NCI-H2107 treated with DMSO at 0.1 percent for 48 hours (cell line): ENCODE results near the gene FOS.

Source experiments
- DNase-seq: peaks from one replicate; lab custom pipeline; 2025; ENCODE audit not compliant: unreplicated experiment; lab: John Stamatoyannopoulos, UW

Gene FOS

DNA sequence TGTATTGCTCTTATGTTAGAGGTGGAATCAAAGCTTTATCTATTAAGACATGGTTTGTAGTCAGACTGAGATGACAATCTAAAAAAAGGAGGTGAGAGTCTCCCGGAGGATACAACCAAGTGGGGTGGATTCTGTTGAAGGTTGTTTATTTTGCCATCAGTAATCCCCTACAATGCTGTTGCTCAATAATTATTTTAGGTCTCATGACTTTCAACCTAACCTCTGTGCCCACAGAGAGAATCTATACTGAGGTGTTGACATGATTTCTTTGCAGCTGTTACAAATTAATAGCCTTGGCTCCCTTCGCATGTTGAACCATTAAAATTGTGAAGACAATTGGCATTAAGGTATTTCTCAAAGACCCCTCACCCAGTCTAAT lies 28.7 kb upstream of the FOS start:
- DNase-seq: peak; percentile 90

DNA sequence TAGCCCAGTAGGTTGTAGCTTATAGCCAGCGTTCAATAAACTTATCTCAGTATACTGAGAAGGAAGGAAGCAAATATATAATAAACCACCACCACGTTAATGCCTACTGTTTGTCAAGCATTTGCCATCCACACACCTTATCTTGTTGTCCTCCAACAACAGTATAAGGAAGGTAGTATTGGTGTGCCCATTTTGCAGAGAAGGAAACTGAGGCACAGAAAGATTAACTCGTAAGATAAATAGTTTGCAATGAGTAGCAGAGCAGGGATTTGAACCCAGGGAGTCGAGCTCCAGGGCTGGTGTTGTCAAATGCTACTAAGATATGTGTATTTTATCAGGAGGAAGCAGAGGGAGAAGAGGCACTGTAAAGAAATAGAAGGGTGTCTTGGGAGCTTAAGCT lies 27.8 kb upstream of the FOS start:
- no peak for DNase-seq

DNA sequence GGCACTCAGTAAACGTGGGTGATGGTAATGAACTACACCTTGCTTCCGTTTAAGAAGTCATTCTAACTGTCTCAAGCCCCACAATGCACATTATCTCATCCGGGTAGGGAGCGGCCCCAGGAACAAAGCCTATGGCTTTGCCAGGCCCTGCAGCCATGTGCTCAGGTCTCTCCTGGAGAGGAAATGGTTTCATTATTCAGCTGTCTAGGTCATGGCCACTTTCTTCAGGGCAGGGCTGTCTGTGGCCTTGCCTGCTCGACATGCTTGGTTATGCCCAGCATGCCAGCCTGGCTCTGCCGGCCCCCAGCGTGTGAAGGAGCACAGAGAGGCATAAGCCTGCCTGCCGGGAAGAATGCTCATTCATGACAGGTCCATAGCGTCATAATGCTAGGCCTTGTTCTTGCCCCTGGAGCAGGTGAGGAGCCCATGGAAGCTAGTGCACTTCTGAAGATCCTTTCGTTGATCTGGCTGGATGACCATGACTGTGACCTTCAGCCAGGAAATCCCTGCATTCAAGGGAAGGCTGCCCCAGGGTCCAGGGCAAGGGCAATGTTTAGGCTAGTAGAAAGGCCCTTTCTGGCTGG lies 26.3 kb upstream of the FOS start:
- no peak for DNase-seq

DNA sequence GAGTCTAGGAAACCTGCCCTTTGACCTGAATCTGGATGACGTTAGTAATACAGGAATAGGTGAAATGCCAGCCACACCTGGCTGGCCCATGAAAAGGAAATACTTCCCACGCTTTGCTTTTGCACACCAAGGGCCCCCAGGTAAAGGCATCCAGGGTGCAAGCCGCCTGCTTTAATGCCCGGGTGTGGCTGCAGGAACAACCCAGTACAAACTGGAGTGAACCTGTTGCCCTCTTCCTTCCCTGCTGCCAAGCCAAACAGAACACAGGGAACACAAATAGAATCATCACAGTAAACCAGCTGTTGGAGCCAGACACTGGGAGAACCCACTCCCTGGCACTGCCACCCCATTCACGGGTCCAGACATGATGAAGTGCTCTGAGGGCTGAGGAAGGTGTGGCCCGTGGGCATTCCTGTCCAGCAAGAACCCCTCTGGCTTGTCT lies 24.2 kb upstream of the FOS start:
- DNase-seq: no peak

DNA sequence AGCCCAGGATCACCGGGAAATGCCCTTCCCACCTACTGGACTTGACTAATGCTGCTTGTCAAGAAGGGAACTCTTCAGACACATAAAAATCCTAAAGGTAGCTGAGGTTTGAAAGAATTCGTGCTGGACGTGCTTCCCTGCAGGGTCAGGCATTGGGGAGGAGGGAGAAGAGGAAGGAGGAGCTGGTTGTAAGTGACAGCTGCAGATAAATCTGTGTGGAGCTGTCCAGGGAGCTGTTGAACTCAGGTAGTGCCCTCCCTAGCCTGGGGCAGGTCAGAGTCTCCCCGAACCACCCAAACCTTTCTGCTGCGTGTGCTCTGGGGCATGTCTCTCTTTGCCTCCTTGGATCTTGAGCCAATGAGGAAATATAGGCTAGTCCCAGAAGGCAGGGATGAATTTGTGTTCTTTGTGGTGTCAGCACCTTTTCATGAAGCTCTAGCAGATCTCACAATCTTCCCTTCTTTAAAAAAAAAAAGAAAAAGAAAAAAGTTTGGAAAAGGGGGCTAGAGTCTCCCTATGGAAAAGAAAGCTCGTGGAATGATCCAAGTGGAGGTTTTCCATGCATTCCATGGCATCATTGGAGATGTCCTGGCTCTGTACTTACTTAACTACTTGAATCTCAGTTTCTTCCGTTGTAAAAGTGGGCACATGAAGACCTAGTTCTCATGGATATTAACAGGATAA lies 23.6 kb upstream of the FOS start:
- no peak for DNase-seq

DNA sequence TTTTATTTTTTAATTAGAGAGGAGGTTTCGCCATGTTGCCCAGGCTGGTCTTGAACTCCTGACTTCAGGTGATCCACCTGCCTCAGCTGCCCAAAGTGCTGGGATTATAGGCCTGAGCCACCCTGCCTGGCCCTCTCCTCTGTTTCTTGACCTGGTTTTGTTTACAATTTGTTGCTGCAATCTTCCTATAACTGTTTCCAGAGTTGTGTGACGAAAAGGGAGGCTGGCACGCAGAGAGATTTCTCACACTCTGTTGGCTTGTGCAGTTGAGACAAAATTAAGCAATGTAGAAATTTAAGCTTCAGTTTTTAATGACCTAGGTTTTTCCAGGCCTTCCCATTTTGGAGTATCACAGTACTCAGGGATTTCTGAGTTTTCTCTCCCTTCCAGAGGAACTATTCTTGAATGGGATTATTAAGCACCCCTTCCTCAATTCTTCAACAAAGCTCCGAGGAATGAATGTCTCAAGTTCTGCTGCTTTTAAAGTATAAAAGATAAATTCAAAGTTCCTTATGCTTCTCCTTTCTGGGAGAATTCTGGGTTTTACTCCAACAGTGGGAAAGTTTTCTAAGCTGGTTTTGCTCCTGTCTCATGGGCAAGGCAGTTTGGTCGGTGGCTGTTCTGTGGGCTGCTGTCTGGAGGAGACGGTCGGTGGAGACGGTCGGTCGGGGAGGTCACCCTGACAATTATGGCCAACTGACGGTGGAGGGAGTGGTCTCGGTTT lies 20.4 kb upstream of the FOS start:
- no peak for DNase-seq

DNA sequence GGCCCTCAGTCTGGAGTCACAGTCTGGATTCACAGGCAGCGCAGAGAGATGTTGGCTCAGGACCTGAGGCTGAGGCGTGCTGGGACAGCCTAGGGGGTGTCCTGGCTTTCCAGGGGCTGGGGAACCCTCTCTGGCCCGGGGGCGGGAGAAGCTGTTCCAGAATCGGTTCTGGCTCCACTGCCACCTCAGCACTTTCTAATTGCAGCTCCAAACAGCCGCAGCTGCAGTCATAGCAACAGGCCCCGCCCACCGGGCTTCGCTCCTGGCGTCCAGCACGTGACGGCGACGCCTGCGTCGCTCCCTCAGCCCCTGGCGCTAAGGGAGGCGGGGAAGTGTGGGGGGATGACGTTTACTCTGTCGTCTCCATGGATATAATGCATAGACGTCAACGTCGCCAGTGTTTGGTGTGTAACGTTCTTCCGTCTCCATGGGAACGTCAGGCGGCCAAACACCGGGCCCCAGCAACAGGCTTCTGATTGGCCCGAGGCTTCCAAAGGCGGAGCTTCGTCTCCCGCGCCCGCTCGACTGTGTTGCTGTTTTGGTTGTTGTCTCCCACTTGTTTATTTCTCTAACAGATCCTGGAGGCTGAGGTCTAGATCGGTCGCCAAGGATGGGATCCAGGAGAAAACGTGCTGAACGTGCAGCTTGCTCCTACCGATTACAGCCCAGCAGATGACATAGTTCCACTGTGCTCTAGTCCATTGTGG lies 19.7 kb upstream of the FOS start:
- peak; percentile 99 for DNase-seq

DNA sequence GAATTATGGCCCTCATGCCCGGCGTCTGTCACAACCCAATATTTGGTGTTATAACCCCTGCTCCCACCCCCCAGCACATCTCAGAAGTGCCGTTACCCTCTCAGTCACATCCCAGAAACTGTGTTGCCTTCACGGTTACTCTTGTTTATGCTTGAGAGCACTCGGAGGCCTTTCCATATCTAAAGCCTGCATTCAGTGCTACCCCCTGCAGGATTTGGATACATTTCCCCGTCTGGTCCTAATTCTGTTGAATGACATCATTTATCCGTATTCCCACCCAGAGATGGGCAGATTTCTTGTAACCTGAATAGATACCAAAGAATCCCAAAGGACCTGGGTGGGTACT lies 19.1 kb upstream of the FOS start:
- DNase-seq: peak; percentile 70

DNA sequence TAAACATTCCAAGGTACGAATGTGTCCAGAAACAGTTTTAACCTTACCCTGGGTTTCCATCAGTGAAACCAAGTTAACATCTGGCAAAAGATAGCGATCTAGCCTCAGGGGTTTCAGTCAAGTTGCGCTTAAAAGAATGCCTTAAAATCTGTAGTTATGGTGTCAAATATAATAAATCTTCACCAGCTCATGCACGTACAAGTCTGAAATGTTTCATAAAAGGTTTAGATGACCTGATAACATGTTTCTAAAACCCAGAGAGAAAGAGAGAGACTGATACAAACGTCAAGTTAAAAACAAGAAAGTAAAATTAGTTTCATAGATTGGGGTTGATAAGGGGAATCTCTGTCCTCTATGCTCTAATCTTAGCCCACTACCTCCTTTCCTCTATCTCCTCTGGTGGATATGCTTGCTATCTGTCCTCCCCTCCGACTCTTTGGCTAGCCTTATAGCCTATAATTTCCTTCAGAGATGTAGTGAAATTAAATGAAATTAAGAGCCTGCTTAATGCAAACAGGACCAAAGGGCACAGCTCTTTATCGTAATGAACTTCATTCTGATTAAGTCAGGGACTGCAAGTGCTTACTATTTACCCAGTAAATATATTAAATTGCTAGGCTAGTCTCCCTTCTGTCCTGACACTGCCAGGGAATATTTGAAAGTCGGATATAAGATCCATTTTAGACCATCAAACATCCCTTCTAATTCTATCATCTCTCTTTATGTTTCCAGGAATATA lies 18.4 kb upstream of the FOS start:
- DNase-seq: no peak

DNA sequence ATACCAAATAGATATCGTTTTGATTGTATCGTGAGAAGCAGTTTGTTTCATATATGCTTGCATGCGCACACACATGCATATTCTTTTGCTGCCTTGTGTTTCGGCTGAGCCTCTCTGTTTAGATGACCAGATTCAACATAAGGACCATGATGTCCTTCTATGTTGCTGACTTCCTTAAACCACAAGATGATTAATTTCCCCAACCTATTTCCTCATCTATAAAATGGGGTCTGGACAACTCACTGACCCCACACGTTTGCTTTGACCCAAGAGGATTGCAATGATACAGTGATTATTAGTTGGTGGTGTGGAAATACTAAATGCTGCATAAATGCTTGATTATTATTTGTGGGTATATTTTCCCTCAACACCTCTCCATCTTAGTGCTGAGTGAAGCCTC lies 16.8 kb upstream of the FOS start:
- no peak for DNase-seq

DNA sequence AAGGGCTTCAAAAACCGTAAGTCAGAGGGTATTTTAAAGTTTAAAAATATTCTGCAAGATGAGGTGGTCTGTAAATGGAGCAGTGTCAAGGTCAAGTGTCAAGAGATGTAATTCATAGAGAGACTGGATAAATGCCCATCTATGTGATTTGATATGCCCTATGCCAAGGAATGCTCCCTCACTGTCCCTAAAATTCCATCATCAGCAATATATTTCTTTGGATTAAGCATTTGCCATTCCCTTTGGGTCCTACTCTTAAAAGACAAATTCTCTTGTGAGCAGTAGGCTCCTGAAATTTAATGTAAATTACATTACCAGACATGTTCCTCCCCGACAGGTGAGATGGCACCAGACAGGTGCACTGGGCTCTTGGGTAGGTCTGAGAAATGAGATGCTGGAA lies 16.0 kb upstream of the FOS start:
- DNase-seq: no peak

DNA sequence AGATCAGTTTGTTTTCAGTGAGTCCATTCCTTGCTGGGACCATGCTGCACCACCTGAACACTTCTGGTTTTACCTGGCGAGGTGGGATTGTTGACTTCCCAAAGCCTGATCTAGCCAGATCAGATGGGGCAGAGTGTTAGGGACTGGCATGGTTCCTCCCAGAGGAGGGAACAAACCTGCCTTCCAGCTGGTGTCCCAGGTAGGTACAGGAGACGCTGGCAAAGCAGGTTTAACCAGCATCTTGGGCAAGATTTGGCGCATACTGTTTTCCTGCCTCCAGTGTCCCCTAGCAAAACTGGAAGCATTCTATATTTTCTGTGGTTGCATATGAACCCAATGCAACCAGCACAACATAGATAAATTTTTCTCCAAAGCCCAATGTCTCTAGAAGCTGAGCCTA lies 14.6 kb upstream of the FOS start:
- DNase-seq: no peak

DNA sequence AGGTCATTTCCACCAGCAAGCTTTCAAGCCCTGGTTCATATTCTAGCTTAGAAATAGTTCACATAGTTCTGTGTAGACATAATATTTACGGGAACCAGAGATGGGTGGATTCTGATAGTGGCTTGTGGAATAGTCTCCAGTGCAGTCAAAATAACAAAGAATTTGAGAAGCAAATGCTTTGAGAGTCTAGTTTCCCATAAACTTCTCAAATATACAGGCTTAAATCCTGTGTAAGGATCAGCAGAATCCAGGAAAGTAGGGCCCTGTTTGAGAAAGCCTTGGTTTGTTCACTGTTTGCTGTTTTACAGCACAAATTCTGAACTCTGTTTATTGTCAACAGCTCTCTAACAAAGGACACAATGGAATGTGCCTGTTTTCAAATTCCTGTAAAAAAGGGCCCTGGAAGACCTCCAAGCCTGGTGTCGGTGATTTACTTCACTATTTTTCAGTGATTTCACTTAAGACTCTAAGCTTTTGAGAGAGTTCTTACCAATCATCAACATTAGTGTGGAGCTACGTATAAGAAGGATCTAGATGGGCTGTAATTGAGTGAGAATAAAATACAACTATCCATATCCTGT lies 11.4 kb upstream of the FOS start:
- DNase-seq: no peak

DNA sequence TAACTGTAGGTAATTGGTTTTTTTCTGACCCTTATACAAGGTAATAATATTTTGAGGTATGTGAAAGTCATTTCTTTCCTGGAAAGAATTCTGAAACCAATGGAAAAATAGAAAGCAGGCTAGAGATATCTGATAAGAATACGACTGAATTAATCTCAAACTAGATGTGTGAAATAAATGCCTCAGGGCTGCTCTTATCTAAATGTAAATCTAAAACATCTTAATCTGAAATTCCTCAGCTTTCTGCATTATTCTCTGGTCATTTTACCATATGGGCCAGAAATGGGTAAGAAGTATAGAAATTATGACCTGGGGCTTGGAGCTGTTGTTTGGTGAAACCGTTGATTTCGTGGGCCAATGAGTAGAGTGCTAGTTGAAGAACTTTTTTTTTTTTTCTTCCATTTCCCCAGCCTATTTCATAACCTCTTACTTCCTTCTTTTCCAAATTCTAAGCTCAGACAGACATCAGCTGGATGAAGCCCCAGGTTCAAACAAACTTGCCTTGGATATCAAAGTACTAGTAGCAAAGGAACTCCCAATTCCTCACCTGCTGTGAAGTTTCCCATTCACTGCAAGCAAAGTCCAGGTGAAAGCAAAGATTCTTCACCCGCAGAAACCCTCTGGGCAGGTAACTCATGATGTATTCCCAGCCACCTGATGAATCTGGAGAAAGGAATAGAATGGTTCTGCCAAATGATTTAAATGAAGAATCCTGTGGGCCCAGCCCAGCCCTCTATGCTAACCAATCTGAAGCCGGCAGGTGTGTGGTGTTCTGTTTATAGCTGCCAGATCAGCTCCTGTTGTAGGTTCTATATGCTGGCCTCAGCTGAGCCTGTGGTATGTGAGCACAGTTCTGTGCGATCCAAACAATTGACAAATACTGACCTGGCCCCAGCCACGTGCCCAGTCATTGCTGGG lies 9.7 kb upstream of the FOS start:
- DNase-seq: peak; percentile 53

DNA sequence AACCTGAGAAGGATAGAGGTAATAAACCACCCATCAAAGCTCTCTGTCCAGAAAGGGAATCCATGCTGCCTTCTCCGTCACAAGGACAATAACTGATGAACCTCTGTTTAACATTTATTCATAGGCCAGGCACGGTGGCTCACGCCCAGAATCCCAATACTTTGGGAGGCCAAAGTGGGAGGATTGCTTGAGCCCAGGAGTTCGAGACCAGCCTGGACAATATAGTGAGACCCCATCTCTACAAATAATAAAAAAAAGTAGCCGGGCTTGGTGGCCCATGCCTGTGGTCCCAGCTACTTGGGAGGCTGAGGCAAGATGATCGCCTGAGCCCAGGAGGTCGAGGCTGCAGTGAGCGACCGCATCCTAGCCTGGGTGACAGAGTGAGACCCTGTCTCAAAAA lies 7.1 kb upstream of the FOS start:
- DNase-seq: no peak

DNA sequence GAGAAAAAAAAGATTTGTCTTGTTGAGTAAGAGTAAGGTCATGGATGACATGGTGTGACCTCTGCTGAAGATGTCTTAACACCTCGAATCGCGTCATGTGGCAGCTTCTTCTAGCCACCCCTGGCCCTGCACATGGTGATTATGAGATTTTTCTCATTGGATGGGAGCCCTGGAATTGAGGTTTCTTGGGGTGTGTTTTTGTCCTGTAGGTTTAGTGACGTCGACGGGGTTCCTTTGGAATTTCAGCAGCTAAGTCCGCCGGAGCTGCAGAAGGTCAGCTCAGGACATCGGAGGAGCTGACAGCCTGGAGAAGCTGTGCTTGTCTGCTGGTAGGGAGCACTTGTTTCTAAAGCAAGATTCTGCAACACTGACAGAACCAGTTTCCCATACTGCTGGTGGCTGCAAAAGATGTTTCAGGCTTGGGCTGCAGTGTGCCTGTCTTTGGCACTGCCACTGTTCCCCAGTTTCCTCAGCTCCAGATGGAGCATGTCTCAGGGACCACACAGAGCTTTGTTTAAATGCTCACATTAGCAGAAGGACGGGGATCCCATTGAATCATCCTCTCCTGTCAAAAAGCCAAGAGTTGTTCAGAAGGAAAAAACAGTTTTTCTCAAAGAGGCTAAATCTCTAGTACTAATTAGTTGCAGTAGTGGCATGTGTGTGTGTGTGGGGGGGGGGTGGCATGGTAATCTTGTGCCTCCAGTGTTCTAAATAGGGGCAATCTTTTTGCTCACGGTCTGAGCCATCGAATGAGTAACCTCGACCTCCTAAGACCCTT lies 5.2 kb upstream of the FOS start:
- DNase-seq: no peak

DNA sequence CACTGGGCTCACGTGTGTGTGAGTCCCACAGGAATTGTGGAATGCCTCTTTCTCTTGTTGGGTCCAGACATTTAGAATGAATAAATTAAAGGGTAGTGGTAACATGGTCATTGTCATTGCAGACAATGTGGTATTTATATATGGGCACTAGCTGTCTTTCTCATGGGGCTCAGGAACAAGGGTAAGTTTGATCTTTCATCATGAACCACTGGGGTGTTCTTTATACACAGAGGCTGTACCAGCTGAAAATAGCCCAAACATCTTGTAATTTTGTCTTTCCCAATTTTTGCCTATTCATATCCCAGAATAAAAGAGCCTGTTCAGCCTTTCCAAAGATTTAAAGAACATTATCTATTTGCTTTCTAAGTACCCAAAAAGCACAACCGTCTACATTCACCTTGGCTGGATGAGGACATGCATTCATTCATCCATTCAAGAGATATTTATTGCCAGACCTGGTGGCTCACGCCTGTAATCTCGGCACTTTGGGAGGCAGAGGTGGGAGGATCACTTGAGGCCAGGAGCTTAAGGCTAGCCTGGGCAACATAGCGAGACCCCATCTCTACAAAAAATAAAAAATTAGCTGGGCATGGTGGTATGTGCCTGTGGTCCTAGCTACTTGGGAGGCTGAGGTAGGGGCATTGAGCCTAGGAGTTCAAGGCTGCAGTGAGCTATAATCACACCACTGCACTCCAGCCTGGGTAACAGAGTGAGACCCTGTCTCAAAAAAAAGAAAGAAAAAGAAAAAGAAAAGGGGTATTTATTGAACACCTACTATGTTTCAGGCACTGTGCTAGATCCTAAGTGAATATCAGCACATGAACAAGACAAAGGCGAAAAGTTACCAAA lies 4.4 kb upstream of the FOS start:
- no peak for DNase-seq

DNA sequence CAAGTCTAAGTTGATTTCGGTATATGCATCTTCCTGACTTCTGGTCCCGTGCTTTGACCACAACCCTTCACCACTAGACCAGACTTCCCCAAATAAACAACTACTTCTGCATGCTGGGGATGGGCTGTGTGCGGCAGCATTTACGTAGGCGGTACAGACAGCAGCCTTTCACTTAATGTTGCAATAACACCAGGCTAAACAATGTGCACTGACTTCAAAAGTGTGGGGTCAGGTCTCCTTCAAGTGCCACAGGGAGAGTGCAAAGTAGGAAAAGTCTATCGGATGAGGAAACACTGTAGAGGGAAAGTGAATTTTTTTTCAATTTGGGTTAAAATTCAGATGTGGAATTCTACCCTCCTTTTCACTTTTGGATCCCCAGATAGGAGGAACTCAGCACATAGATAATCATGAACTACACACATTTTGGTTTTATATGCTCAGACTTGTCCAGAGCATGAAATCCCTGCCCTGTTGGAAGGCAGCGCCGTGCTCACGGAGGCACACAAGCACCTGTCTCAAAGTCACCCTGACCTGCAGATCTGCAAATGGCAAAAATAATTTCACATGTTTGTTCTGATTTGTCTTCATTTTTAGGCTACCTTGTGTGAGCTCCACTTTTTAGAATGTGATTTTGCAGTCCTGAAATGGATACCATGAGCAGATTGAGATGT lies 3.6 kb upstream of the FOS start:
- no peak for DNase-seq
